Measurements from ENCODE around the gene FHIP1A.

The FHIP1A gene

DNA sequence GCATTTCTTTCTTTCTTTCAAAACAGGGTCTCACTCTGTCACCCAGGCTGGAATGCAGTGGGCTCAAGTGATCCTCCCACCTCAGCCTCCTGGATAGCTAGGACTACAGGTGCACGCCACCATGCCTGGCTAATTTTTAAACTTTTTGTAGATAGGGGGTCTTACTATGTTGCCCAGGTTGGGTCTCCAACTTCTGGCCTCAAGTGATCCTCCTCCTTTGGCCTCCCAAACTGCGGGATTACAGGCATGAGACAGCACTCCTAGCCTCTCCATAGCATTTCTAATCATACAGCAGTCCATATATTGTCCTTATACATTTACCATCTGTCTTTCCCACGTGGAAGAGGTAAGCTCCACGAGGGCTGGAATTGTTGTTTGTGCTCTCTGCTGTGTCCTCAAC is 2.0 kb upstream of the FHIP1A start:
- no peak for DNase-seq (ENCODE audit: low read depth)
- H3K4me3 ChIP-seq (ENCODE audit: low read depth, low read length), result no peak overlapping the region
- TF ChIP-seq, protein P1, sequence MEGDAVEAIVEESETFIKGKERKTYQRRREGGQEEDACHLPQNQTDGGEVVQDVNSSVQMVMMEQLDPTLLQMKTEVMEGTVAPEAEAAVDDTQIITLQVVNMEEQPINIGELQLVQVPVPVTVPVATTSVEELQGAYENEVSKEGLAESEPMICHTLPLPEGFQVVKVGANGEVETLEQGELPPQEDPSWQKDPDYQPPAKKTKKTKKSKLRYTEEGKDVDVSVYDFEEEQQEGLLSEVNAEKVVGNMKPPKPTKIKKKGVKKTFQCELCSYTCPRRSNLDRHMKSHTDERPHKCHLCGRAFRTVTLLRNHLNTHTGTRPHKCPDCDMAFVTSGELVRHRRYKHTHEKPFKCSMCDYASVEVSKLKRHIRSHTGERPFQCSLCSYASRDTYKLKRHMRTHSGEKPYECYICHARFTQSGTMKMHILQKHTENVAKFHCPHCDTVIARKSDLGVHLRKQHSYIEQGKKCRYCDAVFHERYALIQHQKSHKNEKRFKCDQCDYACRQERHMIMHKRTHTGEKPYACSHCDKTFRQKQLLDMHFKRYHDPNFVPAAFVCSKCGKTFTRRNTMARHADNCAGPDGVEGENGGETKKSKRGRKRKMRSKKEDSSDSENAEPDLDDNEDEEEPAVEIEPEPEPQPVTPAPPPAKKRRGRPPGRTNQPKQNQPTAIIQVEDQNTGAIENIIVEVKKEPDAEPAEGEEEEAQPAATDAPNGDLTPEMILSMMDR (IDR thresholded peaks at IDR 0.05; ENCODE audit: low read depth, low read length, missing control alignments), result no peak
- in situ Hi-C loops (cut with HindIII; ENCODE audit: low sequenced_read_pairs), result no loop called here

DNA sequence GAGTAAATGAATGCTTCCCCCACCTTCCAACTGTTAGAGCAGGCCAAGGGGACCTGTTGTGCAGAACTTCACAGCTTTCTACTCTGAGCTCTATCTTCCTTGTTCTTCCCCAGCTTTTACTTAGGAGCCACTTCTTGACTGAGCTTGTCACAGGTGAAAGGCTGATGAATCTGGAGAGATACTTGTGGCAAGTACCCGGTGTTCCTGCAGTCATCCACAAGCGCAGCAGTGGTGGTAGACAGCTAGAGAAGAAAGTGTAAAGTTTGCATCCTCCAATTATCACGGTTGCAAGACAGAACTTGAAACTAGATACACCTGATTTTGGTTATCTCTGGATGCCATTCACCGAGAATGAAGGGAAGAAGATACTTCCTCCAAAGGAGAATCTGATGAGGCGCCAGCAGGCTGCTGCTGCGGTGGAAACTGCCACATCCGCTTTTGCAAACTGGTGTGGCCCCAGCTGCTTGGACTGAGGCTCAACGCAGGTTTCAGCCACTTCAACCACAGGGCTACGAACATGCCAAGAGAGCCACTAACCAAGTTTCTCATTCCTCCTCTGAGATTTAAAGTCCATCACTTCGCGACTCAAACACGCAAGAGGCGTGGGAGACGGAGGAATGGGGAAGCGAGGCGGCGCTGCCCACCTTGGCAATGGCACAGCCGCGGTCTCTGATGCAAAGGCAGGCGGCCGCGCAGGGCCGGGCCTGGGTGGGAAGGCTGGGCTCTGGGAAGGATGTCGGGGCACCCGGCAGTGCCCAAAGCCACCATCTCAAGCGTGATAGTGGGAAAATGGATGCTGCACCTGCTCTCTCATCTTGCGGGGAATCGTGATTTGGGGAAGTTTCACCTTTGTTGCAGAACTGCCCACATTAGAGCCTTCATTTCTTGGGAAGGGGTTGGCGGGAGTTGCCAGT is 1.3 kb upstream of the FHIP1A start:
- peak overlapping the region; percentile 59 for H3K4me3 ChIP-seq (ENCODE audit: low read depth, low read length)
- TF ChIP-seq, protein P1 (IDR thresholded peaks at IDR 0.05; ENCODE audit: low read depth, low read length, missing control alignments), result no peak
- in situ Hi-C loops (cut with HindIII; ENCODE audit: low sequenced_read_pairs), result no loop called here
- no peak for DNase-seq (ENCODE audit: low read depth)

DNA sequence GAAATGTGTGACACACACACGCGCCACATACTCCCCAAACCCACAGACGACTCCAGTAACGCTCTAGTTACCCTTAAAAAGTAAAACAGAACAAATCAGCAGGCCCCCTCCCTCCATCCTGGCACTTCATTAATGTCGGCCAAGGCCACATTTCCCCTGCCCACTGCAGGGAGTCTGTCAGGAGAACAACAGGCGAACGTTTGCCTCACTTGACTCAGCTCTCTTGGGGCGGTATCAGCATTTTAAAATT is 671 bp upstream of the FHIP1A start:
- TF ChIP-seq, protein P1 (IDR thresholded peaks at IDR 0.05; ENCODE audit: low read depth, low read length, missing control alignments), result no peak
- in situ Hi-C loops (cut with HindIII; ENCODE audit: low sequenced_read_pairs), result no loop called here

DNA sequence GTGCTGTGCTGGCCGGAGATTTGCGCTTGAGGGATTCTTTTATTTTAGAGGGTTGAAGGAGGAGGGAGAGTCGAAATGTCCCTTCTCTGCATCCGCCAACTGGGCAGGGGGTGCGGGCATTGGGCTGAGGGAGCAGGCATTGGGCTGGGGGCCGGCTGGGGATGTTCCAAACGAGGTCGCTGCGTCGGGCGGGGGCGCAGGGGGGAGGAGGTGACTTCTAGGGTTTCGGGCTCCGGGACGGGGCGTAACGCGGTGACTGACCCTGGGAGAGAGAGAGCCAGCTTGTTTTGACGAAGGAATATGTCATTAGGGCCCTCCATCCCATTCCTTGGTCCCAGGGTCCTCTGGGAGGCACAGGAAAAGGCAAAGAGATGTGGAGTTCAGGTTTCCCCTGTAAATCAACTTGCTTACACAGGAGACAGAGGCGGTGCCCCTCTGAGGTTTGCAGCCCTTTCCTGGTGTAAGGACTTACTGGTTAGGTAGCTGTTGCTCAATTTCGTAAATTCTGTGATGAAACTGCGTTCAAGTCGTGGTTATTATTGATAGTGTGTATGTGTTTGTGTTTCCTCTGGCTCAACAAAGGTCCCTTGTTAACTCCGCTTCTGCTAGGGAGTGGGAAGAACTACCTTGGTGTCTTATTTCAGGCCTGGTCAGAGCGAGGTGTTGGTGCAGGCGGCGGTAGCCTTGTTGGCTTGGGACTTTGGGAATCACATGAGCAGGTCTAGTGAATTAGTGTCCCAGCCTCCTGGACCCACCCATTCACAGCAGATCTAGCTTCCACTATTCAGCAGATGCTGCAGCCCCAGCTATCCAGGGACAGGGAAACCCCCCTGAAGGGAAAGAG is 716 bp downstream of the FHIP1A start:
- peak overlapping the region; percentile 59 for H3K4me3 ChIP-seq (ENCODE audit: low read depth, low read length)
- no peak for DNase-seq (ENCODE audit: low read depth)
- TF ChIP-seq, protein P1 (IDR thresholded peaks at IDR 0.05; ENCODE audit: low read depth, low read length, missing control alignments), result no peak
- in situ Hi-C loops (cut with HindIII; ENCODE audit: low sequenced_read_pairs), result no loop called here

More for the DNA sequence above, 671 bp upstream of the FHIP1A start:
- peak overlapping the region; percentile 59 for H3K4me3 ChIP-seq (ENCODE audit: low read depth, low read length)
- DNase-seq (ENCODE audit: low read depth), result no peak

DNA sequence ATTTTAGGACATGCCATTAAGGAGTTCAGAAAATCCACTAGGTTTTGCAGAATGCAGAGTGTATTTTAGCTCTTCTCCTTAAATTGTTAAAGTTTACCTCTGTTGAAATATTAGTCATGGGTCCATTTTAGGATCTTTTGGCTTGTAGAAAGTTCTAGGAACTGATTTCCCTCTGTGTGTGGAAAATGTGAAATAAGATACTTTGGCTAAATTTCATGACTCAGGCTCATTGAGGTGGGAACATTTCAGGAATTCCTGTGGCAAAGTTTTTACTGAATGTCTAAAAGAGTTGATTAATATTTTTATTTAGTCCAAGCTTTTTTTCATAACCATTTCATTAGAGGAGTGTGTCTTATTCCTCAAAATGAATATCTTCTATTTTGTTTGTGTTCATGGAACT is 7.0 kb downstream of the FHIP1A start:
- TF ChIP-seq, protein P1 (IDR thresholded peaks at IDR 0.05; ENCODE audit: low read depth, low read length, missing control alignments), result no peak
- in situ Hi-C loops (cut with HindIII; ENCODE audit: low sequenced_read_pairs), result no loop called here
- DNase-seq (ENCODE audit: low read depth), result peak; percentile 86
- no peak overlapping the region for H3K4me3 ChIP-seq (ENCODE audit: low read depth, low read length)

DNA sequence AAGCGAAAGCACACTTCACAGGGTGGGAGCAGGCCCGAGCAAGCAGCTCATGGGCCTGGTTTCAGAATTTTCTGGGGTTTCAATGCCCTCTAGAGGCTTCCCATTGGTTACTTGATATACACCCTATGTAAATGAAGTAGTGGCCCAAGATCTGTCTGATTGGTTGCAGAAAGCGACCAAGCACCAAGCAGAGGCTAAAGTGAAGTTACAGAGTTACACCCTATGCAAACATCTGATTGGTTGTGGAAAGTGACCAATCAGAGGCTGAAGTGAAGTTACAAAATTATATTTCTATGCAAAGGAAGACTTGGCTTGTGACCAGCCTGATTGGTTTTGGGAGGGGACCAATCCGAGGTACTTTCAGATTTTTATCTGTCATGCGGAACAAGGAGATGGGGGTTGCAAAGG is 8.2 kb downstream of the FHIP1A start:
- in situ Hi-C loops (cut with HindIII; ENCODE audit: low sequenced_read_pairs), result no loop called here
- H3K4me3 ChIP-seq (ENCODE audit: low read depth, low read length), result no peak overlapping the region
- no peak for DNase-seq (ENCODE audit: low read depth)
- TF ChIP-seq, protein P1 (IDR thresholded peaks at IDR 0.05; ENCODE audit: low read depth, low read length, missing control alignments), result no peak

Measured in astrocyte of the cerebellum (primary cell).